HepG2 (cell line): Measurements from ENCODE around the gene MAP6D1. TPM values are rescaled to one million over a fixed set of nuclear protein-coding genes. Genes with fewer than 3 reads are reported as not detected.

ENCODE experiments used
- ATAC-seq: fragments of 200-7000 bp; cut with Tn5 transposase; 3 replicates; pipeline ENCODE4 v1.9.1; 2020; ENCODE audit warnings: mild to moderate bottlenecking, moderate library complexity
- BruUV-seq: library from RNA; stranded (reverse); fragments of 400-500 nt; replicated peaks from 2 replicates; lab custom pipeline; 2021; lab: Mats Ljungman, UMichigan
- CTCF ChIA-PET: fragments of 300-600 bp; formaldehyde crosslinking; extraction: SDS; loops from one replicate; lab custom pipeline; 2021; ENCODE audit warnings: low total read pairs, inconsistent platforms, low intra/inter-chr PET ratio; lab: Yijun Ruan, JAX
- POLR2A ChIA-PET: fragments of 350-600 bp; sonication (Branson Sonifier 250); formaldehyde crosslinking; loops from one replicate; lab custom pipeline; 2020; ENCODE audit warnings: antibody characterized with exemption, inconsistent platforms; lab: Yijun Ruan, JAX
- DNase-seq: peaks from one replicate; pipeline ENCODE4 v3.0.0-alpha.2; 2015; ENCODE audit warnings: low spot score
- FAIRE-seq: peaks from 3 replicates; lab custom pipeline; 2011; peaks lifted over from hg19 to GRCh38; lab: Jason Lieb, UNC
- H2AFZ ChIP-seq: one replicate; pipeline ENCODE4 v1.6.1; 2011; ENCODE audit warnings: low read length, inconsistent platforms
- H3K27ac ChIP-seq: fragments of 300-600 bp; 3 replicates; pipeline ENCODE4 v1.8.0; 2011; ENCODE audit warnings: mixed run types, mild to moderate bottlenecking, mixed read lengths, low read length, inconsistent platforms; ENCODE audit not compliant: insufficient read depth; ENCODE audit errors: extremely low read length
- H3K27me3 ChIP-seq, 2 experiments: fragments of 200-600 bp in 1 of 2; 2 replicates in 1 of 2; 3 replicates in 1 of 2; pipeline versions ENCODE4 v1.6.0 to v1.8.0; 2011; ENCODE audit warnings: low read length in 2 of 2, mild to moderate bottlenecking in 2 of 2, moderate library complexity in 2 of 2, inconsistent platforms in 1 of 2; ENCODE audit not compliant: insufficient read depth in 2 of 2, control insufficient read depth in 1 of 2
- H3K36me3 ChIP-seq, 2 experiments: fragments of 200-600 bp in 1 of 2; replicated peaks in 1 of 2; 2 replicates in 1 of 2; 3 replicates in 1 of 2; pipeline versions ENCODE4 v1.5.1 to v1.8.0; 2011; ENCODE audit warnings: low read length in 2 of 2, inconsistent platforms in 1 of 2; ENCODE audit not compliant: insufficient read depth in 2 of 2, control insufficient read depth in 1 of 2
- H3K4me1 ChIP-seq: 2 replicates; pipeline ENCODE4 v1.5.1; 2012; ENCODE audit warnings: low read length, inconsistent platforms; ENCODE audit not compliant: insufficient read depth
- H3K4me2 ChIP-seq: 2 replicates; pipeline ENCODE4 v1.6.0; 2011; ENCODE audit warnings: low read depth, low read length, inconsistent platforms
- H3K4me3 ChIP-seq, 3 experiments: fragments of 200-600 bp in 1 of 3; sonication (generic), shearing (Covaris generic) in 1 of 3; replicated peaks in 1 of 3; 2 replicates each; pipeline ENCODE4 v1.5.1; 2011 to 2016; ENCODE audit warnings: low read length in 3 of 3, inconsistent platforms in 2 of 3, low read depth in 2 of 3, mild to moderate bottlenecking in 2 of 3, control low read depth in 1 of 3, mixed read lengths in 1 of 3; ENCODE audit not compliant: insufficient read depth in 1 of 3
- H3K79me2 ChIP-seq: one replicate; pipeline ENCODE4 v1.6.1; 2011; ENCODE audit warnings: low read length, inconsistent platforms; ENCODE audit not compliant: insufficient read depth
- H3K9ac ChIP-seq: 2 replicates; pipeline ENCODE4 v1.6.0; 2011; ENCODE audit warnings: mild to moderate bottlenecking, low read depth, low read length, inconsistent platforms; ENCODE audit not compliant: insufficient read depth
- H3K9me3 ChIP-seq: 2 replicates; pipeline ENCODE4 v1.5.1; 2012; ENCODE audit warnings: mild to moderate bottlenecking, low read length
- H4K20me1 ChIP-seq: 2 replicates; pipeline ENCODE4 v1.6.0; 2011; ENCODE audit warnings: inconsistent platforms, mild to moderate bottlenecking, low read length, moderate library complexity; ENCODE audit not compliant: insufficient read depth
- BRD4 ChIP-seq: sonication (generic); formaldehyde crosslinking; IDR thresholded peaks from 2 replicates; pipeline ENCODE4 v1.4.0; 2020; ENCODE audit warnings: missing genetic modification reagents
- CBX5 ChIP-seq: sonication (generic); formaldehyde crosslinking; IDR thresholded peaks from 2 replicates; pipeline ENCODE4 v1.4.0; 2020; ENCODE audit warnings: missing genetic modification reagents, borderline replicate concordance
- GABPB1 ChIP-seq: IDR thresholded peaks from 2 replicates; pipeline ENCODE4 v1.6.1; 2016; ENCODE audit warnings: mild to moderate bottlenecking, missing genetic modification reagents, moderate library complexity, missing compliant biosample characterization
- MBD4 ChIP-seq: IDR thresholded peaks from 2 replicates; pipeline ENCODE4 v1.6.1; 2012; ENCODE audit warnings: low read length, inconsistent platforms, borderline replicate concordance
- RERE ChIP-seq: IDR thresholded peaks from 2 replicates; pipeline ENCODE4 v1.6.1; 2016; ENCODE audit warnings: low read depth, missing genetic modification reagents, missing compliant biosample characterization
- TAF1 ChIP-seq: sonication (generic); formaldehyde crosslinking; IDR thresholded peaks from 2 replicates; pipeline ENCODE4 v1.4.0; 2020; ENCODE audit warnings: missing genetic modification reagents
- WGBS: methylation state at CpG from one replicate; pipeline ENCODE4 v1.1.6; 2017; ENCODE audit warnings: low lambda C conversion rate; 5-methylcytosine and 5-hydroxymethylcytosine counted together
- in situ Hi-C: cut with HindIII; loops from 2 replicates; pipeline ENCODE4 v1.10.0; 2017; ENCODE audit warnings: low pct_unique_long_range_greater_than_20kb; ENCODE audit not compliant: extremely low pct_ligation_motif_present
- intact Hi-C: fragments of 100-400 bp; cut with micrococcal nuclease; formaldehyde crosslinking; loops from one replicate; pipeline ENCODE4 v1.10.0; 2022; ENCODE audit not compliant: unreplicated experiment
- polyA plus RNA-seq, 8 experiments: library from polyadenylated mRNA; depleted of rRNA in 3 of 8; stranded (reverse) in 7 of 8; unstranded in 1 of 8; fragments of >200 nt; fragmentation: Illumina TruSeq in 4 of 8; extraction: Trizol in 4 of 8; gene quantifications; 2 replicates each; pipeline versions ENCODE4 v1.2.1 to v1.2.3, GENCODE V29; 2011 to 2016; ENCODE audit warnings: low read depth in 4 of 8, missing spikeins in 1 of 8, mixed read lengths in 1 of 8; ENCODE audit not compliant: insufficient read depth in 1 of 8
- total RNA-seq, 5 experiments: library from RNA; depleted of rRNA; stranded (reverse); fragments of >200 nt; fragmentation: Illumina TruSeq; extraction: Trizol; gene quantifications; 2 replicates each; pipeline ENCODE4 v1.2.3, GENCODE V29; 2016; ENCODE audit warnings: low read depth in 1 of 5

Gene MAP6D1
- total and polyA plus RNA-seq, 2 of the 13 experiments (the other 11 are each of a cell fraction or from before 2014, with no cell fraction given): 0.12 to 0.62 TPM

GRCh38 chr3:183792976-183793375, 32.4 kb downstream of the MAP6D1 start (continued):
- TF ChIP-seq RERE (CRISPR knock-in tag) (no peak), MBD4 (no peak), TAF1 (CRISPR knock-in tag) (no peak)
- TF ChIP-seq, all 625 proteins: peak for 0

GRCh38 chr3:183790700-183791099, 34.7 kb downstream of the MAP6D1 start:
- Histone ChIP-seq H3K9me3 (no peaks in the 10 kb centered on the region), H2AFZ (no peak overlapping the region), H3K4me2 (no peak overlapping the region), H3K9ac (no peak overlapping the region), H4K20me1 (no peaks in the 10 kb centered on the region), H3K27ac (no peak overlapping the region), H3K27me3 (no peaks in the 10 kb centered on the region; a peak in 1 of 5 replicates), H3K36me3 (peaks cover 20 to 67% of the 10 kb centered on the region in 2 experiments), H3K4me3 (no peak overlapping the region), H3K79me2 (no peaks in the 10 kb centered on the region), H3K4me1 (no peaks in the 10 kb centered on the region)
- ChIA-PET POLR2A (no interaction called here), CTCF (no interaction called here)
- no TSS peak for BruUV-seq
- 97% methylated on average over 16 of the region's 16 CpGs for WGBS
- no peak for FAIRE-seq
- ATAC-seq: no peak
- no peak for DNase-seq
- intact Hi-C loops (no loop called here), in situ Hi-C loops (no loop called here)
- TF ChIP-seq GABPB1 (no peak), BRD4 (CRISPR knock-in tag) (no peak), CBX5 (CRISPR knock-in tag) (no peak)
- TF ChIP-seq, all 625 proteins: peak for 0
